SKM-1 (cell line): ENCODE results near the gene LRRC37B.
"Not testable (repeated sequence)": the region's sequence is repeated elsewhere in the genome, so short reads cannot be mapped to it uniquely, and the experiment has no call there.

Source experiments
- DNase-seq: peaks from one replicate; lab custom pipeline; 2025; ENCODE audit not compliant: unreplicated experiment; lab: John Stamatoyannopoulos, UW

The LRRC37B gene

DNA sequence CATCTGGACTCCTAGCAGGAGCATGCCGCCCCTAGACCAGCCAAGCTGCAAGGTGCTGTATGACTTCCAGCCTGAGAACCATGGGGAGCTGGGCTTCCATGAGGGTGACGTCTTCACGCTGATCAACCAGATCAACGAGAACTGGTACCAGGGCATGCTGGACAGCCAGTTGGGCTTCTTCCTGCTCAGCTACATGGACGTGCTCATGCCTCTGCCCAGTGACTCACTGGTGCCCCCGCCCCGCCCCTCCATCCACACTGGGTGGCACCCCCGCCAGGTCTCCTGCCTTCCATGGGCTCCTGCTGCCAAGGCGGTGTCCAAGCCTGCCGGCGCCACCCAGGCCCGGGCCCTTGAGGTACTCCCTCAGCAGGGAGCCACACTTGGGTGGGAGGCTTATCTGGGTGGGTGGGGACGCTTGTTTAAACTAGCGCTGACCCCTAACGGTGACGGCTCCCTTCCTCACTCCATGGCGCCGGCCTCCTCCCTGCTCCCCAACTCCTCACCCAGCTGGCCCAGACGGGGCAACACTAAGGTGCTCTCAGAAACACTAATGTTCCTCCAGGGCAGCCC lies 34.2 kb downstream of the LRRC37B start:
- DNase-seq: not testable (repeated sequence)

DNA sequence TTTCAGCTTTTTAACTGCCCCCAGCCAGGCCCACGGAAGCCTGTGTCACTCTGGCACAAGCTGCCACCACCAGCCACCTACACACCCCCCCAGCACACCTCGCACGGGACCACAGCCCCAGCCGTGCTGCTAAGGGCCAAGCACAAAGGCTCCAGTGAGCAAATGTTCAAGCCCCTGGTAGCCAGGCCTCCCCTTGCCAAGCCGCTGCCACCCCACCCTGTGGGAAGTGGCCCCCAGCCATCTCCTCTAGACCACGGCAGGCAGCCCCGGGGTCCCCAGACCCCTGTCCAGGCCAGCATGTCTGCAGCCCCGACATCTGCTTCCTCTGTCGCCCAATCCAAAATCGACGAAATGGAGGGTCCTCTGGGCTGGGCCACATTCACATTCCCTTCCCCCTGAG lies 35.1 kb downstream of the LRRC37B start:
- not testable (repeated sequence) for DNase-seq

GRCh38 chr17:32045611-32046010 lies 38.4 kb downstream of the LRRC37B start:
- not testable (repeated sequence) for DNase-seq

DNA sequence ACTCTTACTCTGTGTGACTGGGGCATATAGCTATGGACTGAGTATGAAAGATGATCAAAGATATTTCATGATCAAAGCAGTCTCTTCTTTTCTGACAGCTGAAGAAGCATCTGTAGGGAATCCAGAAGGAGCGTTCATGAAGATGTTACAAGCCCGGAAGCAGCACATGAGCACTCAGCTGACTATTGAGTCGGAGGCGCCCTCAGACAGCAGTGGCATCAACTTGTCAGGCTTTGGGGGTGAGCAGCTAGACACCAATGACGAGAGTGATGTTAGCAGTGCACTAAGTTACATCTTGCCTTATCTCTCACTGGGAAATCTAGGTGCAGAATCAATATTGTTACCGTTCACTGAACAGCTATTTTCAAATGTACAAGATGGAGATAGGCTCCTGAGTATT lies 40.5 kb downstream of the LRRC37B start:
- not testable (repeated sequence) for DNase-seq

- not testable (repeated sequence) for DNase-seq
Observed at GRCh38 chr17:32054985-32055384, 47.8 kb downstream of the LRRC37B start.

DNA sequence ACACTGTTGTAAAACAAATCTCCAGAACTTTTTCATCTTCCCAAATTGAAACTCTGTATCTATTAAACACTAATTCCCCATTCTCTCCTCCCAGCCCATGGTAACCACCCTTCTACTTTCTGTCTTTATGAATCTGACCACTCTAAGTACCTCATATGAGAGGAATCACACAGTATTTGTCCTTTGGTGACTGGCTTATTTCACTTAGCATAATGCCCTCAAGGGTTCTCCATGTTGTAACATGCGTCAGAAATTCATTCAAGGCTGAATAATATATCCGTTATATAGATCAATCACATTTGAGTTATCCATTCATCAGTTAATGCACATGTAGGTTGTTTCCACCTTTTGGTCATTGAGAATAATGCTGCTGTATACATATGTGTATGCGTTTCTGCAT lies 48.2 kb downstream of the LRRC37B start:
- not testable (repeated sequence) for DNase-seq

- not testable (repeated sequence) for DNase-seq
Observed at GRCh38 chr17:32056500-32056899, 49.3 kb downstream of the LRRC37B start.

GRCh38 chr17:32057460-32058105 lies 50.4 kb downstream of the LRRC37B start:
- not testable (repeated sequence) for DNase-seq

- DNase-seq: not testable (repeated sequence)
Observed at GRCh38 chr17:32060695-32061094, 53.5 kb downstream of the LRRC37B start.

GRCh38 chr17:32061840-32062239 lies 54.7 kb downstream of the LRRC37B start:
- DNase-seq: not testable (repeated sequence)

DNA sequence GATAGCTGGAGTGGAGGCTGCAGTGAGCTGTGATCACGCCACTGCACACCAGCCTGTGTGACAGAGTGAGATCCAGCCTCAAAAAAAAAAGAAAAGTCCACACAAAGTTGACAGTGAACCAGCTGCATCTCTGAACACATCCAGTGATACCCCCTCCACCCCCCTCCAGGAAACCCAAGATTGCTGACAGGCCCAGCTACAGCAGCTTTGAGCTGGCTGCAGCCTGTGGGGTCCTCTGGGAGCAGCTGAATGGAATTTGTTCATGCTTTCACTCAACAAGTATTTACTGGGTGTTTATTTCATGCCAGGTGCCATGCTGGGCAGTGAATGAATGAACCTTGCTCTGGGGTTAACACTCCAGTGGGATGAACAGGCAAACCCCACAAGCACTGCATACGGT lies 56.9 kb downstream of the LRRC37B start:
- DNase-seq: not testable (repeated sequence)

DNA sequence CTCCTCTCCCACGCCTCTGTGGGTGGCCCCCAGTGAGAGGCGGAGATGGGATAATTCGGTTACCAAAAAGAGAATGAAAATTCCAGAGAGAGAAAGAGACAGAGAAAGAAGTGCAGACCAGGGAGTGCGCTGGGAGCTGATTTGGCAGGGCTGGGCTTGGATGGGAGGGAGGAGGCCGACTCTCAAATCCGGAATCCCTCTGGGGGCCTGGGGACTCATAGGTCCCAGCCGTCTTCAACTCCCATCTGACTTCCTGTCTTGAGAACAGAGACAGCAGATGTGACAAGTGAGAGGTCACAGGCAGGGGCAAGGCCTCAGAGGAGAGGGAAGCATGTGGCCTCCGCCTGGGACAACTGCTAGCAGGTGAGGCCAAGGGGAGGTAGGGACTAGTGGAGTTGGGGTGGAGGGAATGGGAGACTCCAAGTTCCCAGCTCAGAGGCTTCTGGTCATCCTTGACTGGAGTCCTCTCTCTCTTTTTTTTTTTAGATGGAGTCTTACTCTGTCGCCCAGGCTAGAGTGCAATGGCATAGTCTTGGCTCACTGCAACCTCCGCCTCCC lies 59.0 kb downstream of the LRRC37B start:
- DNase-seq: not testable (repeated sequence)

DNA sequence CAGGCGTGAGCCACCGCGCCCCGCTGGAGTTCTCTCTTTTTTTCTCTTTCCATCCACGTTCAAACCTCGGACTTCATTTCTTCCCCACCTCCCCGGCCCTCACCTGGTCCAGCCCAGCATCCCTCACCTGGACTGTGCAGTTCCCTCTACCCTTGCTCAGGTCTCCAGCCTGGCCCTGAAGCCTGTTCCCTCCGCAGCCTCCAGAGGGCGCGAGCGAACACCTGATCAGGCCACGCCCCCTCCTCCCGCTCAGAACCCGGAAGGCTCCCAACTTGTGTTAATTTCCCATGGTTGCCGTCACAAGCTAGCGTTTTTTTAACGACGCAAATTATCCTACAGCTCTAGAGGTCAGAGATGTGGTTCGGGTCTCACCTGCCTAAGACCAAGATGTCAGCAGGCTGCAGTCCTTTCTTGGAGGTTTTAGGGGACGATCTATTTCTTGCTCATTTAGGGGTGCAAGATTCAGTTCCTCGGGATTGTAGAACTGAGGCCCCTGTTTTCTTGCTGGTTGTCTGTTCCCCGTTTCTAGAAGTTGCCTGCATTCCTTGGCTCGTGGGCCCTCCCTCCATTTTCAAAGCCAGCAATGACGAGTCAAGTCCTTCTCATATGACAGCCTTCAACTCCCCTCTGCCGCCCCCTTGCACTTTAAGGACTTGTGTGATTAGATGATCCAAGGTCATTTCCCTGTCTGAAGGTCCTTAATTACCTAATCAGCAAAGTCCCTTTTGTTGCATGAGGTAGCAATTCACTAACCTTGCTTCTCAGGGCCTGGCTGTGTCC lies 59.9 kb downstream of the LRRC37B start:
- DNase-seq: not testable (repeated sequence)

DNA sequence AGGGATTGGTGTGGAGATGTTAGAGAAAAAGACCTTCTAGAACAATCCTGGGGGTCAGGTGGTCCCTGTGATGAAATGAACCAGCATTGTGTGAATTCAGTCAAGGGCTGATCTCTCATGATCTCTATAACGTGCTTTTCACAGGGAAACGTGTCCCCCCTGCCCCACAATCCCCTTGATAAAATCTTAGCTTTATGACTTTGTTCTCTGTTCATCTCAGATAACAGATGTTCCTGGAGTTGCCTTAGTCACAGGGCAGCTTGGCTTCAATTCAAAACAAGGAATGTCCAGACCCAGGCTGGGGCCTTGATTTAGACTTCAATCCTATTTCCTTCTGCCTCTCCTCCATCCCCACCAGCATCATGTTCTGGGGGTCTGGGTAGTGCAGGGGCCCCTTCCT lies 61.9 kb downstream of the LRRC37B start:
- DNase-seq: not testable (repeated sequence)

- DNase-seq: not testable (repeated sequence)
Observed at GRCh38 chr17:32071961-32072360, 64.8 kb downstream of the LRRC37B start.

DNA sequence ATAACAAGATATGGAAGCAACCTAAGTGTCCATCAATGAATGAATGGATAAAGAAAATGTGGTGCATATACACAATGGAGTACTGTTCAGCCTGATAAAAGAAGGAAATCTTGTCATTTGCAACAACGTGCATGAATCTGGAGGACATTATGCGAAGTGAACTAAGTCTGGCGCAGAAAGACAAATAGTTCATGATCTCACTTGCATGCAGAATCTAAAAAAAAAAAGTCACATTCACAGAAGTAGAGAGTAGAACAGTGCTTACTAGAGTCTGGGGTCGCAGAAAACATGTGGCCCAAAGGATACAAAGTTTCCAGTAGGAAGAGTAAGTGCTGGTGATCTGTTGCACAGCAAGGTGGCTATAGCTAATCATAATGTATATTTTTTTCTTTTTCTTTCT lies 65.9 kb downstream of the LRRC37B start:
- DNase-seq: not testable (repeated sequence)

- peak; percentile 28 for DNase-seq
Observed at GRCh38 chr17:32079753-32080152, 72.6 kb downstream of the LRRC37B start.

DNA sequence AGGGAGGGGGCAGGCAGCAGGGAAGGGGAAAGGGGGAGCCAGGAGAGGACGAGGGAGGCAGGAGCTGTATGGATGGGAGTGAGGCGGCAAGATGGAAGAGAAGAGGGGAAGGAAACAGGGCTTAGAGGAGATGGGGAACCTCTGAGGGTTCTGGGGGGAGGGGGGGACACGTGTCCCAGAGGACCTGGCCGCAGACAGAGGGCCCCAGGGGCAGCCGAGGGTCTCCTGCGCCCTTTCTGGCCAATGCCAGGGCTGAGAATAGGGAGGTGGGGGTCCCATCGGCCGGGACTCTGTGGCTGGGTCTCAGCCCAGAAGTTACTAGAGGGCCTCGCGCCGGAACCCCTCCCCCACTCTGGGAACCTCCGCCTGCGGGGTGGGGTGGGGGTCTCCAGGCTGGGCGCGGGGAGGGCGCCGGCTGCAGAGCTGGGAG lies 76.4 kb downstream of the LRRC37B start:
- DNase-seq: not testable (repeated sequence)

DNA sequence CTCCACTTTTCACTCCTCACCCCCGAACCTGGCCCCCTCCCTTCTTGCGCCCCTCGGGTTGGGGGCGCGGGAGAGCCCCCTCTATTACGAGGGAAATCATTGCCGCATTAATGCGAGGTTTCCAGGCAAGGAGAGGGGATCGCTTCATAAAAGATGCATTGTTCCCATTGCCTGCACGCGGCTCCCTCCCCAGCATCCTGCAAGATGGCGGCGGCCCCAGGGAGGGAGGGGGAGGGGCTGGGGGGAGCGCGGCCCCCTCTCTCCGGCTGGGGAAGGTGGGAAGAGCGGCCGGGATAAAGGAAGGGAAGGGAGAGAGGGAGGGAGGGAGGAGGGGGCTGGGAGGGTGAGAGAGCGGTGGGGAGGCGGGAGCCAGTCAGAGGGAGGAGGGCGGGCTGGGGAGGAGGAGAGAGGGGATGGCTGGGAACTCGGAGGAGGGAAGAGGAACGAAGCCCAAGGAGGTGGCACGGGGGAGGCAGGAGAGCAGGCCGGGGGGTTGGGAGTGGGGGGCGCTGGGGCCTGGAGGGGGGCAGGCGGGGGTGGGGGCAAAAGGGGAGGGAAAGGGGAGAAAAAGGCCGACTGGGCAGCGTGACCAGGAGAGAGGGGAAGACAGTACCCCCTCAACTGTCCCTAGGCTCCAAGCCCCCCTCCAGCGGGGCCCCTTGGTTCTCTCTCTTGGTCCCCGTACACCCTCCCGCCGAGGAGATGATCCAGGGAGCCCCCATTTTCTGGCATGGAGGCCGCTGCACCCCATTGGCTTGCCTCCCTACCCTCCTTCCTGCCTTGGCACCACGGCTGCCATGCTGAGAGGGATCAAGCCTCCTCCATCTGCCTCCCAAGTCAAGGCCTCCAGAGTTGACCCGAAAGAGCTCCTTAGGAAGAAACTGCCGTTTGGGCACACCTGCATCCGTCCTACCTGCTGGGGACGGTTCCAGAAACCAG lies 77.1 kb downstream of the LRRC37B start:
- DNase-seq: not testable (repeated sequence)
